B cell (primary cell): ENCODE measurements around the gene CGNL1. TPM values are rescaled to one million over a fixed set of nuclear protein-coding genes. Genes with fewer than 3 reads are reported as not detected.

ENCODE experiments used
- ATAC-seq: fragments of 200-7000 bp; cut with Tn5 transposase; one replicate; pipeline ENCODE4 v1.10.0; 2021; ENCODE audit warnings: low read depth, mild to moderate bottlenecking, moderate number of reproducible peaks, moderate library complexity
- CTCF ChIA-PET: fragments of 350-600 bp; sonication (Branson Sonifier 250); formaldehyde crosslinking; loops from one replicate; lab custom pipeline; 2021; ENCODE audit warnings: antibody characterized with exemption, inconsistent platforms; lab: Charles Lee
- POLR2A ChIA-PET: fragments of 350-600 bp; sonication (Branson Sonifier 250); formaldehyde crosslinking; loops from one replicate; lab custom pipeline; 2021; ENCODE audit warnings: antibody characterized with exemption; lab: Charles Lee
- DNase-seq: peaks from one replicate; pipeline ENCODE4 v3.0.0; 2013
- H2AFZ ChIP-seq: 2 replicates; pipeline ENCODE4 v1.6.1; 2012; ENCODE audit warnings: mild to moderate bottlenecking, low read depth, low read length; ENCODE audit not compliant: insufficient read depth, poor library complexity, severe bottlenecking
- H3K27ac ChIP-seq, 2 donors: 1 replicate in 1 of 2; 2 replicates in 1 of 2; pipeline ENCODE4 v1.5.1; 2012 to 2013; ENCODE audit warnings: low read length in 2 of 2, mild to moderate bottlenecking in 2 of 2, moderate library complexity in 1 of 2
- H3K27me3 ChIP-seq, 4 experiments: fragments of 200-600 bp in 1 of 4; sonication (generic) in 1 of 4; replicated peaks in 1 of 4; 1 replicate in 2 of 4; 2 replicates in 2 of 4; pipeline versions ENCODE4 v1.6.1 to v1.7.0; 2013 to 2016; ENCODE audit warnings: low read length in 3 of 4, mild to moderate bottlenecking in 2 of 4, mixed read lengths in 1 of 4, moderate library complexity in 1 of 4; ENCODE audit not compliant: insufficient read depth in 4 of 4, control insufficient read depth in 3 of 4; ENCODE audit errors: control extremely low read depth in 1 of 4
- H3K36me3 ChIP-seq, 2 experiments: replicated peaks in 1 of 2; 1 replicate in 1 of 2; 2 replicates in 1 of 2; pipeline versions ENCODE4 v1.6.1 to v1.7.1; 2013; ENCODE audit warnings: low read length in 1 of 2; ENCODE audit not compliant: insufficient read depth in 2 of 2, control insufficient read depth in 1 of 2; ENCODE audit errors: control extremely low read depth in 1 of 2, extremely low read depth in 1 of 2
- H3K4me1 ChIP-seq, 2 donors: fragments of 200-600 bp in 1 of 2; sonication (generic) in 1 of 2; 1 replicate in 1 of 2; 2 replicates in 1 of 2; pipeline versions ENCODE4 v1.5.1 to v1.6.1; 2013 to 2017; ENCODE audit warnings: low read length in 2 of 2; ENCODE audit not compliant: control insufficient read depth in 2 of 2, insufficient read depth in 2 of 2
- H3K4me2 ChIP-seq: replicated peaks from 2 replicates; pipeline ENCODE3; 2012; ENCODE audit warnings: mild to moderate bottlenecking, low read depth, low read length; ENCODE audit not compliant: poor library complexity, severe bottlenecking
- H3K4me3 ChIP-seq, 5 experiments: fragments of 200-600 bp in 1 of 5; sonication (generic) in 1 of 5; 1 replicate in 3 of 5; 2 replicates in 2 of 5; pipeline versions ENCODE4 v1.5.1 to v1.7.0; 2011 to 2016; ENCODE audit warnings: low read length in 4 of 5, mild to moderate bottlenecking in 4 of 5, low read depth in 2 of 5, control low read depth in 1 of 5, moderate library complexity in 1 of 5; ENCODE audit not compliant: insufficient read depth in 1 of 5; ENCODE audit errors: control extremely low read depth in 1 of 5, extremely low read depth in 1 of 5
- H3K79me2 ChIP-seq: fragments of 200-600 bp; sonication (generic); one replicate; pipeline ENCODE4 v1.6.0; 2016; ENCODE audit warnings: low read length; ENCODE audit not compliant: control insufficient read depth, insufficient read depth
- H3K9ac ChIP-seq: fragments of 200-600 bp; sonication (generic); 2 replicates; pipeline ENCODE4 v1.6.1; 2017; ENCODE audit warnings: mild to moderate bottlenecking, low read length, moderate library complexity
- H3K9me3 ChIP-seq, 3 donors: one replicate each; pipeline versions ENCODE4 v1.6.1 to v1.7.1; 2013; ENCODE audit warnings: low read length in 2 of 3; ENCODE audit not compliant: control insufficient read depth in 2 of 3, insufficient read depth in 1 of 3; ENCODE audit errors: control extremely low read depth in 1 of 3
- H4K20me1 ChIP-seq: 2 replicates; pipeline ENCODE4 v1.6.0; 2012; ENCODE audit warnings: mild to moderate bottlenecking, low read length; ENCODE audit not compliant: insufficient read depth, control insufficient read depth, poor library complexity, severe bottlenecking
- H3K27ac Mint-ChIP-seq: one replicate; pipeline ENCODE4 v1.8.0; 2021; ENCODE audit warnings: mixed read lengths
- H3K27me3 Mint-ChIP-seq: one replicate; pipeline ENCODE4 v1.8.0; 2021; ENCODE audit warnings: mixed read lengths
- H3K4me1 Mint-ChIP-seq: one replicate; pipeline ENCODE4 v1.8.0; 2021; ENCODE audit warnings: mixed read lengths
- H3K4me3 Mint-ChIP-seq: one replicate; pipeline ENCODE4 v1.8.0; 2021; ENCODE audit warnings: mixed read lengths
- H3K9me3 Mint-ChIP-seq: one replicate; pipeline ENCODE4 v1.8.0; 2022; ENCODE audit warnings: mixed read lengths; ENCODE audit not compliant: insufficient read depth
- CTCF ChIP-seq: fragments of 200-600 bp; IDR thresholded peaks from one replicate; pipeline ENCODE4 v1.8.0; 2022; ENCODE audit warnings: antibody characterized with exemption, mild to moderate bottlenecking
- EZH2 ChIP-seq: IDR thresholded peaks from 2 replicates; pipeline ENCODE4 v1.6.1; 2012; ENCODE audit warnings: borderline replicate concordance, low read depth, mild to moderate bottlenecking, moderate library complexity, low read length; ENCODE audit not compliant: insufficient read depth, poor library complexity, severe bottlenecking
- WGBS: methylation state at CpG from one replicate; pipeline ENCODE4 v1.1.5; 2013; ENCODE audit warnings: missing lambda C conversion rate; ENCODE audit not compliant: insufficient coverage; 5-methylcytosine and 5-hydroxymethylcytosine counted together
- intact Hi-C: fragments of 100-400 bp; cut with micrococcal nuclease; formaldehyde crosslinking; loops from one replicate; pipeline ENCODE4 v1.10.0; 2022
- polyA plus RNA-seq: library from polyadenylated mRNA; depleted of rRNA; stranded (reverse); fragments of >200 nt; gene quantifications from 2 replicates; pipeline ENCODE4 v1.2.3, GENCODE V29; 2012
- total RNA-seq, 2 donors: library from RNA; stranded (reverse); fragments of 120-200 nt in 1 of 2; gene quantifications; 1 replicate in 1 of 2; 2 replicates in 1 of 2; pipeline versions ENCODE4 v1.2.3 to v1.2.4, GENCODE V29; 2013 to 2022

Gene CGNL1
- total and polyA plus RNA-seq, 2 donors (not counting 1 experiment from before 2014, with no cell fraction given): 0.03 to 0.12 TPM

DNA sequence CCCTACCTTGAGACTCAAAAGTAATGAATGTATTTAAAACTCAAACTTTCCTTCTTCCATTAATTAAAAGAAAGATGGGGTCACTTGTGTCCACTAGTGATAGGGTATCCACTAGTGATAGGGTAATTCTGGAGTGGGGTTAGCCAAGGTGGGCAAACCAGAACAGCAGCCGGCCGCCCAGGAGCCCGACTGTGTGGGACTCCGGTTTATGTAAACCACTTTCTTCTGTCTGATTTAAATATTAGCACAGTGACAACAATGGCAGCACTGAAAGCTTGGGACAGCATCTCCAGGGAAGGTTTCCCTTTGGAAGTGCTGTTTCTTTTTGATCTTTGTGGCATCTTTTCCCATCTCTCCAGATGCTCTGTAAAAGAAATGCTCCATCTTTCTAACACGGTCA lies 216.1 kb downstream of the CGNL1 start:
- ATAC-seq: no peak
- H3K9ac ChIP-seq: peak overlapping the region; percentile 69

More for the DNA sequence above, 216.1 kb downstream of the CGNL1 start:
- Histone ChIP-seq H3K4me1 (peaks cover 39 to 42% of the 10 kb centered on the region in 2 donors), H3K36me3 (no peaks in the 10 kb centered on the region), H2AFZ (peak overlapping the region; percentile 81), H3K27ac (no peak overlapping the region), H3K4me2 (peak overlapping the region; percentile 88), H3K27me3 (peaks cover 0 to 3% (median 0%) of the 10 kb centered on the region in 4 experiments), H3K9me3 (no peaks in the 10 kb centered on the region), H3K79me2 (no peaks in the 10 kb centered on the region), H3K4me3 (peak overlapping the region in 4 of 5 experiments; percentile 40 to 70 (median 60)), H4K20me1 (no peaks in the 10 kb centered on the region)
- peaks cover 10% of the 10 kb centered on the region for H3K27me3 Mint-ChIP-seq
- intact Hi-C loops: loop anchor here (5.0 kb wide), 1 partner anchor 115 kb away; the partner anchor contains the start of gene POLR2M
- H3K4me3 Mint-ChIP-seq: peak overlapping the region; percentile 67
- H3K4me1 Mint-ChIP-seq: peaks cover 43% of the 10 kb centered on the region
- ChIA-PET CTCF (interaction anchor here (0.6 to 1.0 kb wide), 2 partner anchors 51 to 86 kb away, joined by 3 to 7 read pairs; no protein-coding TSS in a partner anchor), POLR2A (no interaction called here)
- DNase-seq: no peak
- H3K27ac Mint-ChIP-seq: peak overlapping the region; percentile 32
- WGBS: no CpG with 5 or more reads among the region's 5 CpGs
- no peak for TF ChIP-seq CTCF
- no peak for TF ChIP-seq EZH2
- peaks cover 2% of the 10 kb centered on the region for H3K9me3 Mint-ChIP-seq
